ENCODE results near the gene TMEM184B. TPM values are rescaled to one million over a fixed set of nuclear protein-coding genes. Genes with fewer than 3 reads are reported as not detected.

Gene TMEM184B
- total and polyA plus RNA-seq, 2 experiments from 2014 or later: 42.2 to 95.1 TPM

DNA sequence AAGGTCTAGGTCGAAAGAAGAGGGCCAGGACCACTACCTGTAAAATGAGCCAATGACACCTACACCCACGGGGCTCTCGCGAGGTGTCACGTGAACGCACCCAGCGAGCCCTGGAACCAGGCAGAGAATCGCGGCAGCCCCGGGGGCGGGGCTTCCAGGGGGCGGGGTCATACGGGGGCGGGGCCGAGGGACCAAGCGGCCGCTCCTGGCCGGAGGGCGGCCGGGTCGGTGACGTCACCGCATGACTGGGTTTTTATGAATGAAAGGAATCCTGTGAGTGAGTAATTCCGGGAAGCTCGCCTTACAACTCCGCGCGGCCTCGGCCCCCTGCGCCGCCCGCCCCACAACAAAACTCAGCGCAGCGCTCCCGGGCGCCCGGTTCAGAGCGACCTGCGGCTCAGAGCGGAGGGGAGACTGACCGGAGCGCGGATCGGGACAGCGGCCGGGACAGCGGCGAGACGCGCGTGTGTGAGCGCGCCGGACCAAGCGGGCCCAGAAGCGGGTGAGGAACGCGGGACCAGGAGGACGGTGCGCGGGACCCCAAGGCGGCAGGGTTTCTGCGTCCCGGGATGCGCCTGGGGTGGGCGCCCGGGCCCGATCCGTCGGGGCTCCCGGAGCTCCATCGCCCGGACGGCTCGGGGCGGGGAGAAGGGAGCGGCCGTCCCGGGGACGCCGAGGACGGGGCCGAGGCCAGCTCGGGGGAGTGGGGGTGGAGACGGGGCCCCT lies 70.9 kb downstream of the TMEM184B start, which contains the start of gene MAFF:
MAFF (plus strand) TSS at position 284 of the 726 bp plus-strand sequence. CDS start 11,860 bp downstream, outside the sequence.
- 0 out of 2 replicates have a peak, but pooled peaks cover 5% of the 10 kb centered on the region for H3K79me2 ChIP-seq (replicated peaks; ENCODE audit: insufficient read depth)
- no peaks in the 10 kb centered on the region for H3K36me3 ChIP-seq (ENCODE audit: insufficient read depth)
- Mint-ChIP-seq H3K9me3 (no peaks in the 10 kb centered on the region; the same call in 2 of the 3 replicates), H3K4me1 (peaks cover 13% of the 10 kb centered on the region), H3K27ac (no peak within 1 kb of the TSS), H3K4me3 (peak within 1 kb of the TSS; percentile 82), H3K27me3 (ENCODE audit: insufficient read depth, low read depth, poor library complexity) (peaks cover 16% of the 10 kb centered on the region), H3K36me3 (ENCODE audit: low read depth) (no peaks in the 10 kb centered on the region; the same call in 2 of the 3 replicates)
- ATAC-seq: peak; percentile 65
- peak within 1 kb of the TSS; percentile 99 for H3K4me2 ChIP-seq
- peak within 1 kb of the TSS; percentile 85 for H3K4me3 ChIP-seq
- peak within 1 kb of the TSS; percentile 84 for H3K27ac ChIP-seq (ENCODE audit: low read depth)
- TF ChIP-seq, protein P1, sequence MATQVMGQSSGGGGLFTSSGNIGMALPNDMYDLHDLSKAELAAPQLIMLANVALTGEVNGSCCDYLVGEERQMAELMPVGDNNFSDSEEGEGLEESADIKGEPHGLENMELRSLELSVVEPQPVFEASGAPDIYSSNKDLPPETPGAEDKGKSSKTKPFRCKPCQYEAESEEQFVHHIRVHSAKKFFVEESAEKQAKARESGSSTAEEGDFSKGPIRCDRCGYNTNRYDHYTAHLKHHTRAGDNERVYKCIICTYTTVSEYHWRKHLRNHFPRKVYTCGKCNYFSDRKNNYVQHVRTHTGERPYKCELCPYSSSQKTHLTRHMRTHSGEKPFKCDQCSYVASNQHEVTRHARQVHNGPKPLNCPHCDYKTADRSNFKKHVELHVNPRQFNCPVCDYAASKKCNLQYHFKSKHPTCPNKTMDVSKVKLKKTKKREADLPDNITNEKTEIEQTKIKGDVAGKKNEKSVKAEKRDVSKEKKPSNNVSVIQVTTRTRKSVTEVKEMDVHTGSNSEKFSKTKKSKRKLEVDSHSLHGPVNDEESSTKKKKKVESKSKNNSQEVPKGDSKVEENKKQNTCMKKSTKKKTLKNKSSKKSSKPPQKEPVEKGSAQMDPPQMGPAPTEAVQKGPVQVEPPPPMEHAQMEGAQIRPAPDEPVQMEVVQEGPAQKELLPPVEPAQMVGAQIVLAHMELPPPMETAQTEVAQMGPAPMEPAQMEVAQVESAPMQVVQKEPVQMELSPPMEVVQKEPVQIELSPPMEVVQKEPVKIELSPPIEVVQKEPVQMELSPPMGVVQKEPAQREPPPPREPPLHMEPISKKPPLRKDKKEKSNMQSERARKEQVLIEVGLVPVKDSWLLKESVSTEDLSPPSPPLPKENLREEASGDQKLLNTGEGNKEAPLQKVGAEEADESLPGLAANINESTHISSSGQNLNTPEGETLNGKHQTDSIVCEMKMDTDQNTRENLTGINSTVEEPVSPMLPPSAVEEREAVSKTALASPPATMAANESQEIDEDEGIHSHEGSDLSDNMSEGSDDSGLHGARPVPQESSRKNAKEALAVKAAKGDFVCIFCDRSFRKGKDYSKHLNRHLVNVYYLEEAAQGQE (IDR thresholded peaks at IDR 0.05; ENCODE audit: unreplicated experiment): no peak
- TF ChIP-seq CREB1 (CRISPR knock-in tag; IDR thresholded peaks at IDR 0.05; ENCODE audit: low read depth) (peak; percentile 96), POLR2AphosphoS5 (IDR thresholded peaks at IDR 0.05; ENCODE audit: low read depth) (peak; percentile 57; the same call in 1 of the 2 replicates)
- H2AFZ ChIP-seq: peak within 1 kb of the TSS; percentile 98
- DNase-seq (ENCODE audit: low spot score): peak; percentile 97
- peaks cover 16% of the 10 kb centered on the region for H3K27me3 ChIP-seq (ENCODE audit: insufficient read depth)
- H3K4me1 ChIP-seq (ENCODE audit: insufficient read depth): peaks cover 4% of the 10 kb centered on the region
- H3F3A ChIP-seq (replicated peaks; ENCODE audit: low read depth): 0 out of 2 replicates have a peak, but pooled peaks cover 12% of the 10 kb centered on the region
- no peaks in the 10 kb centered on the region for H3K9me2 ChIP-seq (ENCODE audit: insufficient read depth)
- peaks cover 8% of the 10 kb centered on the region; the same call in 1 of the 2 replicates for H4K20me1 ChIP-seq (replicated peaks; ENCODE audit: insufficient read depth)

DNA sequence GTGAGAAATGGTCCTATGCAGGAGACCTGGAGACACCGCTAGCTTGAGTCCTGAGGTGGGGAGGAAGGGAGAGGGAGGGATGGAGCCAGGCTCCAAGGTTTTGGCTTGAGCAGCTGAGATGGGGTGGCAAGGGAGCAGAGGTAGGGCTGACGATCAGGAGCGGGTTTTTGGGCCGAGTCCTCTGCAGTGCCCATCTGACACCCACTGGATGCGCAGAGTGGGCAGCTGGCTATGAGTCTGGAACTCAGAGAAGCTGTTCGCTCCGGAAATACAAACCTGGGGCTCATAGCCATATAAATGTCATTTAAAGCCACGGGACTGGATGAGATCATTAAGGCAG lies 71.5 kb downstream of the TMEM184B start:
- DNase-seq (ENCODE audit: low spot score) (no peak), ATAC-seq (no peak)
- H3K36me3 ChIP-seq (ENCODE audit: insufficient read depth): no peaks in the 10 kb centered on the region
- no peak overlapping the region for H3K27ac ChIP-seq (ENCODE audit: low read depth)
- 0 out of 2 replicates have a peak, but pooled peaks cover 5% of the 10 kb centered on the region for H3K79me2 ChIP-seq (replicated peaks; ENCODE audit: insufficient read depth)
- peaks cover 13% of the 10 kb centered on the region for H3K4me1 Mint-ChIP-seq
- TF ChIP-seq, protein P1 (IDR thresholded peaks at IDR 0.05; ENCODE audit: unreplicated experiment): no peak
- TF ChIP-seq EZH2phosphoT487 (IDR thresholded peaks at IDR 0.05; ENCODE audit: unreplicated experiment) (no peak), ZNF331 (CRISPR knock-in tag; IDR thresholded peaks at IDR 0.05; ENCODE audit: low read depth) (no peak), JUNB (IDR thresholded peaks at IDR 0.05; ENCODE audit: unreplicated experiment) (no peak), POLR2AphosphoS5 (IDR thresholded peaks at IDR 0.05; ENCODE audit: low read depth) (no peak), NANOG (IDR thresholded peaks at IDR 0.05; ENCODE audit: borderline replicate concordance) (no peak), STAT1 (IDR thresholded peaks at IDR 0.05; ENCODE audit: unreplicated experiment) (no peak), EZH2 (IDR thresholded peaks at IDR 0.05; ENCODE audit: low read depth, unreplicated experiment) (no peak)
- TF ChIP-seq, protein P2, sequence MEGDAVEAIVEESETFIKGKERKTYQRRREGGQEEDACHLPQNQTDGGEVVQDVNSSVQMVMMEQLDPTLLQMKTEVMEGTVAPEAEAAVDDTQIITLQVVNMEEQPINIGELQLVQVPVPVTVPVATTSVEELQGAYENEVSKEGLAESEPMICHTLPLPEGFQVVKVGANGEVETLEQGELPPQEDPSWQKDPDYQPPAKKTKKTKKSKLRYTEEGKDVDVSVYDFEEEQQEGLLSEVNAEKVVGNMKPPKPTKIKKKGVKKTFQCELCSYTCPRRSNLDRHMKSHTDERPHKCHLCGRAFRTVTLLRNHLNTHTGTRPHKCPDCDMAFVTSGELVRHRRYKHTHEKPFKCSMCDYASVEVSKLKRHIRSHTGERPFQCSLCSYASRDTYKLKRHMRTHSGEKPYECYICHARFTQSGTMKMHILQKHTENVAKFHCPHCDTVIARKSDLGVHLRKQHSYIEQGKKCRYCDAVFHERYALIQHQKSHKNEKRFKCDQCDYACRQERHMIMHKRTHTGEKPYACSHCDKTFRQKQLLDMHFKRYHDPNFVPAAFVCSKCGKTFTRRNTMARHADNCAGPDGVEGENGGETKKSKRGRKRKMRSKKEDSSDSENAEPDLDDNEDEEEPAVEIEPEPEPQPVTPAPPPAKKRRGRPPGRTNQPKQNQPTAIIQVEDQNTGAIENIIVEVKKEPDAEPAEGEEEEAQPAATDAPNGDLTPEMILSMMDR (conservative IDR thresholded peaks at IDR 0.05; ENCODE audit: low read depth in 2 of 2): no peak
- peak overlapping the region; percentile 98 for H2AFZ ChIP-seq
- H3K4me1 ChIP-seq (ENCODE audit: insufficient read depth): peaks cover 4% of the 10 kb centered on the region
- H3K4me3 ChIP-seq: peak overlapping the region; percentile 85
- peak overlapping the region; percentile 81 for H3K4me3 Mint-ChIP-seq
- H3K9me2 ChIP-seq (ENCODE audit: insufficient read depth): no peaks in the 10 kb centered on the region
- H3K27ac Mint-ChIP-seq: no peak overlapping the region
- peaks cover 8% of the 10 kb centered on the region; the same call in 1 of the 2 replicates for H4K20me1 ChIP-seq (replicated peaks; ENCODE audit: insufficient read depth)
- H3K9me3 Mint-ChIP-seq: no peaks in the 10 kb centered on the region; the same call in 2 of the 3 replicates
- H3K36me3 Mint-ChIP-seq (ENCODE audit: low read depth): no peaks in the 10 kb centered on the region; the same call in 2 of the 3 replicates
- H3F3A ChIP-seq (replicated peaks; ENCODE audit: low read depth): 0 out of 2 replicates have a peak, but pooled peaks cover 12% of the 10 kb centered on the region
- H3K27me3 ChIP-seq (ENCODE audit: insufficient read depth): peaks cover 16% of the 10 kb centered on the region
- H3K4me2 ChIP-seq: peak overlapping the region; percentile 99
- H3K27me3 Mint-ChIP-seq (ENCODE audit: insufficient read depth, low read depth, poor library complexity): peaks cover 17% of the 10 kb centered on the region

All from GM23338 (cell line).